Tibial nerve (tissue), 4 donors: ENCODE measurements around the gene GAS2L1. TPM values are rescaled to one million over a fixed set of nuclear protein-coding genes. Genes with fewer than 3 reads are reported as not detected.
A peak's percentile ranks its signal among the peaks of the same experiment; 100 is the strongest.

ENCODE experiments used
- DNase-seq, 2 donors: peaks; one replicate each; pipeline ENCODE4 v3.0.0-alpha.2; 2019; ENCODE audit warnings: low spot score in 2 of 2
- H3K27ac ChIP-seq, 4 donors: fragments of 200-600 bp; sonication (generic) in 3 of 4; one replicate each; pipeline ENCODE4 v1.5.1; 2017 to 2019; ENCODE audit warnings: mild to moderate bottlenecking in 1 of 4
- H3K27me3 ChIP-seq, 2 donors: fragments of 200-600 bp; sonication (generic) in 1 of 2; one replicate each; pipeline versions ENCODE4 v1.5.1 to v1.6.0; 2017 to 2019
- H3K36me3 ChIP-seq, 3 donors: fragments of 200-600 bp; sonication (generic); one replicate each; pipeline ENCODE4 v1.5.1; 2018 to 2019
- H3K4me1 ChIP-seq, 4 donors: fragments of 200-600 bp; sonication (generic) in 3 of 4; one replicate each; pipeline ENCODE4 v1.5.1; 2017 to 2019
- H3K4me3 ChIP-seq, 4 donors: fragments of 200-600 bp; sonication (generic) in 3 of 4; one replicate each; pipeline ENCODE4 v1.5.1; 2017 to 2019; ENCODE audit warnings: mild to moderate bottlenecking in 1 of 4, moderate library complexity in 1 of 4
- H3K9me3 ChIP-seq, 4 donors: fragments of 200-600 bp; sonication (generic) in 3 of 4; one replicate each; pipeline ENCODE4 v1.5.1; 2017 to 2019
- CTCF ChIP-seq, 5 experiments: fragments of 200-600 bp in 3 of 5; fragments of 450-650 bp in 2 of 5; sonication (generic) in 3 of 5; IDR thresholded peaks; one replicate each; pipeline ENCODE4 v1.5.1; 2016 to 2019; ENCODE audit warnings: antibody characterized with exemption in 5 of 5, mild to moderate bottlenecking in 3 of 5, moderate library complexity in 2 of 5
- EP300 ChIP-seq, 2 donors: sonication (generic); formaldehyde crosslinking; IDR thresholded peaks; one replicate each; pipeline ENCODE4 v1.6.1; 2017; ENCODE audit warnings: antibody characterized with exemption in 2 of 2, mild to moderate bottlenecking in 1 of 2
- POLR2A ChIP-seq, 2 donors: fragments of 450-650 bp; IDR thresholded peaks; one replicate each; pipeline ENCODE4 v1.6.1; 2017; ENCODE audit warnings: antibody characterized with exemption in 2 of 2, mild to moderate bottlenecking in 2 of 2, moderate library complexity in 2 of 2
- WGBS, 2 donors: methylation state at CpG; one replicate each; pipeline ENCODE4 v1.1.5; 2018; 5-methylcytosine and 5-hydroxymethylcytosine counted together
- total RNA-seq, 4 donors: library from RNA; depleted of rRNA; stranded (reverse); fragments of >200 nt; gene quantifications; one replicate each; pipeline ENCODE4 v1.1.0, GENCODE V29; 2016

GAS2L1 gene
- total RNA-seq, 4 donors from 2014 or later, result 30.3 to 43.5 (median 35.1) TPM

DNA sequence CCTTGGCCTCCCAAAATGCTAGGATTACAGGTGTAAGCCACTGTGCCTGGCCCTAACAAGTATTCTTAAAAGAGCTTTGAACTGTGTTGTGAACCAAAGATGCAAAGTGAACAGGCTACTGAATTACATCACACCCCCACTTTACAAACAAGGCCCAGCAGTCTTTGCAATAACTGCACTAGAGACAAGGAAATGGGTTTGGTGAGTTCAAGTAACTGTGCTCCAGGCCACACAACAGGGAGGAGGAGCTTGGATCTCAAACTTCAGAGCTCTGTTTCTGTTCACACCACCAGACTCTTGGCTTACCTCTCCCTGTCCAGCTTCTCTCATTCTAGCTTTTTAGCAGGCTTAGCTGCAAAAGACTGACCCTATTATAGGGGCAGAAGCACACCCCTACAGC is 39.5 kb downstream of the GAS2L1 start:
- peaks cover 0 to 100% (median 41%) of the 10 kb centered on the region in 3 donors for H3K36me3 ChIP-seq
- no peak overlapping the region for H3K4me3 ChIP-seq
- no peak for TF ChIP-seq EP300 (IDR thresholded peaks at IDR 0.05)
- TF ChIP-seq POLR2A (IDR thresholded peaks at IDR 0.05), result no peak
- no peak for TF ChIP-seq CTCF (IDR thresholded peaks at IDR 0.05)
- H3K27me3 ChIP-seq, result no peaks in the 10 kb centered on the region
- no peaks in the 10 kb centered on the region for H3K9me3 ChIP-seq
- peak overlapping the region in 2 of 4 donors; percentile 45 to 56 for H3K27ac ChIP-seq
- no peak for DNase-seq
- no peaks in the 10 kb centered on the region for H3K4me1 ChIP-seq

GRCh38 chr22:29346659-29347058 is 40.2 kb downstream of the GAS2L1 start:
- H3K36me3 ChIP-seq, result peaks cover 0 to 100% (median 34%) of the 10 kb centered on the region in 3 donors
- no peak overlapping the region for H3K4me3 ChIP-seq
- no peaks in the 10 kb centered on the region for H3K9me3 ChIP-seq
- H3K27me3 ChIP-seq, result no peaks in the 10 kb centered on the region
- peak overlapping the region in 2 of 4 donors; percentile 45 to 60 for H3K27ac ChIP-seq
- TF ChIP-seq EP300 (IDR thresholded peaks at IDR 0.05) (no peak), CTCF (IDR thresholded peaks at IDR 0.05) (no peak), POLR2A (IDR thresholded peaks at IDR 0.05) (no peak)
- DNase-seq, result no peak
- H3K4me1 ChIP-seq, result no peaks in the 10 kb centered on the region
- WGBS, 2 donors, result 56 to 69% methylated on average over 4 of the region's 4 CpGs

DNA sequence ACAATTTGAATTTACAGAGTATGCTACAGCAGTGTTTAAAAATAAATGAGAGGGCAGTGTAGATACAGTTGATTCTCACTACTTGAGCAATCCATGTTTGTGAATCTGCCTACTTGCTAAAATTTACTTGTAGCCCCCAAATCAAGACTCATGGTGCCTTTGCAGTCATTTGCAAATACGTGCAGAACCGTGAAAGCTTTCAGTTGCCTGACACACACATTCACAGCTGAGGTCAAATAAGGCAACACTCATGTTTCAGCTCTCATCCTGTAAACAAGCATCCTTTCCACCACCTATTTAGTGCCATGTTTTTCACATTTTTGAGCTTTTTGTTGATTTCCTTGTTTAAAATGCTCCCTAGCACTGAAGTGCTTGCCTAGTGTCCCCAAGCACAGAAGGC is 41.6 kb downstream of the GAS2L1 start:
- Histone ChIP-seq H3K4me1 (no peaks in the 10 kb centered on the region), H3K27me3 (no peaks in the 10 kb centered on the region), H3K27ac (no peak overlapping the region), H3K4me3 (no peak overlapping the region), H3K9me3 (no peaks in the 10 kb centered on the region), H3K36me3 (peaks cover 3 to 100% (median 32%) of the 10 kb centered on the region in 3 donors)
- no peak for TF ChIP-seq CTCF (IDR thresholded peaks at IDR 0.05)
- no peak for TF ChIP-seq EP300 (IDR thresholded peaks at IDR 0.05)
- TF ChIP-seq POLR2A (IDR thresholded peaks at IDR 0.05), result no peak
- 87% methylated on average over 2 of the region's 2 CpGs for WGBS, 2 donors
- DNase-seq, result no peak

- no peak for DNase-seq
Measured at GRCh38 chr22:29348956-29349355, 42.5 kb downstream of the GAS2L1 start.

GRCh38 chr22:29351042-29351441 is 44.6 kb downstream of the GAS2L1 start:
- WGBS, 2 donors, result 92 to 95% methylated on average over 6 of the region's 6 CpGs
- Histone ChIP-seq H3K9me3 (no peaks in the 10 kb centered on the region), H3K27ac (no peak overlapping the region), H3K4me1 (no peaks in the 10 kb centered on the region), H3K4me3 (no peak overlapping the region), H3K36me3 (peaks cover 3 to 100% (median 59%) of the 10 kb centered on the region in 3 donors), H3K27me3 (no peaks in the 10 kb centered on the region)
- TF ChIP-seq CTCF (IDR thresholded peaks at IDR 0.05) (no peak), EP300 (IDR thresholded peaks at IDR 0.05) (no peak), POLR2A (IDR thresholded peaks at IDR 0.05) (no peak)
- DNase-seq, result no peak

More at GRCh38 chr22:29348956-29349355, 42.5 kb downstream of the GAS2L1 start:
- TF ChIP-seq POLR2A (IDR thresholded peaks at IDR 0.05) (no peak), CTCF (IDR thresholded peaks at IDR 0.05) (no peak)
- 89 to 94% methylated on average over 18 of the region's 18 CpGs for WGBS, 2 donors
- Histone ChIP-seq H3K36me3 (peaks cover 3 to 100% (median 41%) of the 10 kb centered on the region in 3 donors), H3K27me3 (no peaks in the 10 kb centered on the region), H3K4me3 (no peak overlapping the region), H3K4me1 (no peaks in the 10 kb centered on the region), H3K27ac (no peak overlapping the region), H3K9me3 (no peaks in the 10 kb centered on the region)
